ENCODE measurements around the gene NR6A1. TPM values are rescaled to one million over a fixed set of nuclear protein-coding genes. Genes with fewer than 3 reads are reported as not detected.

Gene NR6A1
- total RNA-seq, 2 experiments from 2014 or later, result 0.74 to 1.1 TPM

DNA sequence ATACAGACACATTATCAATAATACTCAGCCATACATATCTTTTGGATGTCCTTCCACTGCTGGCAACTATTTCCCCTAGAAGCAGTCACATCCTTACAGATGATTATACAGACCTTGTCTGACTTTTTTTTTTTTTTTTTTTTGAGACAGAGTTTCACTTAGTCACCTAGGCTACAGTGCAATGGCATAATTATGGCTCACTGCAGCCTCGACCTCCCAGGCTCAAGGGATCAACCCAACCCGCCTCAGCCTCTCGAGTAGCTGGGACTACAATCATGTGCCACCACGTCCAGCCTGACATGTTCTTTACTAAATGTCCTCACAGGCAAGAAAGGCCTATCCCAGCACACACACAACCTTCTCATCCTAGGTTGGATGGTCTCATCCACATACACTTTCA is 24.0 kb downstream of the NR6A1 start:
- DNase-seq (no peak), ATAC-seq (no peak)
- Mint-ChIP-seq H3K9me3 (no peaks in the 10 kb centered on the region), H3K27ac (no peak overlapping the region), H3K4me3 (no peak overlapping the region), H3K4me1 (ENCODE audit: low read depth) (peaks cover 10% of the 10 kb centered on the region), H3K36me3 (ENCODE audit: low read depth) (no peaks in the 10 kb centered on the region), H3K27me3 (peaks cover 16% of the 10 kb centered on the region)
- ChIA-PET POLR2A (no interaction called here), CTCF (no interaction called here)
- TF ChIP-seq, protein P1, sequence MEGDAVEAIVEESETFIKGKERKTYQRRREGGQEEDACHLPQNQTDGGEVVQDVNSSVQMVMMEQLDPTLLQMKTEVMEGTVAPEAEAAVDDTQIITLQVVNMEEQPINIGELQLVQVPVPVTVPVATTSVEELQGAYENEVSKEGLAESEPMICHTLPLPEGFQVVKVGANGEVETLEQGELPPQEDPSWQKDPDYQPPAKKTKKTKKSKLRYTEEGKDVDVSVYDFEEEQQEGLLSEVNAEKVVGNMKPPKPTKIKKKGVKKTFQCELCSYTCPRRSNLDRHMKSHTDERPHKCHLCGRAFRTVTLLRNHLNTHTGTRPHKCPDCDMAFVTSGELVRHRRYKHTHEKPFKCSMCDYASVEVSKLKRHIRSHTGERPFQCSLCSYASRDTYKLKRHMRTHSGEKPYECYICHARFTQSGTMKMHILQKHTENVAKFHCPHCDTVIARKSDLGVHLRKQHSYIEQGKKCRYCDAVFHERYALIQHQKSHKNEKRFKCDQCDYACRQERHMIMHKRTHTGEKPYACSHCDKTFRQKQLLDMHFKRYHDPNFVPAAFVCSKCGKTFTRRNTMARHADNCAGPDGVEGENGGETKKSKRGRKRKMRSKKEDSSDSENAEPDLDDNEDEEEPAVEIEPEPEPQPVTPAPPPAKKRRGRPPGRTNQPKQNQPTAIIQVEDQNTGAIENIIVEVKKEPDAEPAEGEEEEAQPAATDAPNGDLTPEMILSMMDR (IDR thresholded peaks at IDR 0.05), result no peak
- intact Hi-C loops (cut with micrococcal nuclease), result no loop called here

DNA sequence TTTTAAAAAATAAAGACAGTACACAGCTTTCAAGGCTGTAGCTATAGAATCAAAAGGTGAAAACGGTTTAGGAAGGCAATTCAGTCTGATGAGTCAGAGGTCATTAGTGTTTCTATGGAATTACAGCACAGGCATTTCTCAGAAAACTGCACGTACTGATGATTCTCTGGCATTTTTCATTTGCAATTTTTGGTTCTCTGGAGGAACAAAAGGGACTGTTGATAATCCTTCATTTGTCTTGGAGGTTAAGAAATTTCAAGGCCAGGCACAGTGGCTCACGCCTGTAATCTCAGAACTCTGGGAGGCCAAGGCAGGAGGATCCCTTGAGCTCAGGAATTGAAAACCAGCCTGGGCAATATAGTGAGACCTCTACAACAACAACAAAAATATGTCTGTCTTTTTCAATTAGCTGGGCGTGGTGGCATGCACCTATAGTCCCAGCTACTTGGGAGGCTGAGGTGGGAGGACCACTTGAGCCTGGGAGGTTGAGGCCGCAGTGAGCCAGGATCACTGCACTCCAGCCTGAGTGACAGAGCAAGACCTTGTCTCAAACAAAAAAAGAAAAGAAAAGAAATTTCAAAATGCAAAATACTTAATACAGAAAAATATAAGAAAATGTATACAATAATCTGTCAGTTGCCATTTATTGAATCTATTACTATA is 27.3 kb downstream of the NR6A1 start:
- DNase-seq (no peak), ATAC-seq (no peak)
- Mint-ChIP-seq H3K4me1 (ENCODE audit: low read depth) (peaks cover 10% of the 10 kb centered on the region), H3K9me3 (no peaks in the 10 kb centered on the region), H3K27ac (no peak overlapping the region), H3K4me3 (no peak overlapping the region), H3K36me3 (ENCODE audit: low read depth) (no peaks in the 10 kb centered on the region), H3K27me3 (peaks cover 10% of the 10 kb centered on the region)
- ChIA-PET CTCF (interaction anchor here (0.9 to 1.8 kb wide), 6 partner anchors 8 to 127 kb away, joined by 3 to 6 read pairs (median 4); no protein-coding TSS in a partner anchor), POLR2A (interaction anchor here (0.6 kb wide), 1 partner anchor 336 kb away, joined by 3 read pairs; no protein-coding TSS in a partner anchor)
- intact Hi-C loops (cut with micrococcal nuclease), result no loop called here
- TF ChIP-seq, protein P1 (IDR thresholded peaks at IDR 0.05), result no peak

DNA sequence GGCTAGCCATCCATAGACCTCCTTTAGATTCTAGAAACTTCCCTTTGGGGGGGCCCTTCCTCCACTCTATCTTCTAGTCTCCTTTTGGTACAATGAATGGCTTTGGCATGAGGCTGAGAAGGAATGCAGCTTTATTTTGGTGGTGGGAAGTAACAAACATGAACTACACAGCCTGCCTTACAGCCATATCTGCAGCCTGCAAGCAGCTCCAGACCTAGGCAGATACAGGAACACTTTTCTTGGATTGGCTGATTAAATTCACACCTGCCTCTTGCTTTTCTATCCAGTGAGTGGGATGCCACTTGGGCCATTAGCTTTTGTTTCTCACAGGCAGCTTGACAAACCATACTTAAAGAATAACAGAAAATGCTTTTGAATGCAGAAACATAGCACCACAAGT is 28.2 kb downstream of the NR6A1 start:
- DNase-seq, result no peak
- ChIA-PET CTCF (interaction anchor here (0.9 to 1.8 kb wide), 5 partner anchors 9 to 31 kb away, joined by 3 to 6 read pairs (median 4); no protein-coding TSS in a partner anchor), POLR2A (no interaction called here)
- no peaks in the 10 kb centered on the region for H3K9me3 Mint-ChIP-seq
- no peak overlapping the region for H3K4me3 Mint-ChIP-seq
- intact Hi-C loops (cut with micrococcal nuclease), result no loop called here
- peaks cover 10% of the 10 kb centered on the region for H3K4me1 Mint-ChIP-seq (ENCODE audit: low read depth)
- no peak for ATAC-seq
- TF ChIP-seq, protein P1 (IDR thresholded peaks at IDR 0.05), result no peak
- H3K27ac Mint-ChIP-seq, result no peak overlapping the region
- H3K36me3 Mint-ChIP-seq (ENCODE audit: low read depth), result no peaks in the 10 kb centered on the region
- peaks cover 10% of the 10 kb centered on the region for H3K27me3 Mint-ChIP-seq

DNA sequence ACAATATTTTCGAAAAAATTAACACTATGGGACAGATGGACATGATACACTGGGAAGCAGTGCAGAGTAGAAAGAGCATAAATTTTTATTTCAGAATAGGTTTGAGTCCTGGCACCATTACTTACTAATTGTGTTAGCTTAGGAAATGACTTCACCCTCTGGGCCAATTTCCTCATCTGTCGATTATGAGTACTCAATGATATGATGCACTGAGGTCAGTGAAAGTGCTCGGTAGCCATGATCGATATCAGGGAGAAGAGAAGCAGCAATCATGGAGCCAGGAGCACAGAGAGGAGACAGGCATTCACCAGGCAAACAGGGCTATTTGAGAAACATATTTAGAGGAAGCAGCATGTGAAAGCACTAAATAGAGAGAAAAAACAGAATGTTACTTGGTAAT is 29.4 kb downstream of the NR6A1 start:
- CTCF ChIA-PET, result no interaction called here
- DNase-seq, result no peak
- no peaks in the 10 kb centered on the region for H3K36me3 Mint-ChIP-seq (ENCODE audit: low read depth)

DNA sequence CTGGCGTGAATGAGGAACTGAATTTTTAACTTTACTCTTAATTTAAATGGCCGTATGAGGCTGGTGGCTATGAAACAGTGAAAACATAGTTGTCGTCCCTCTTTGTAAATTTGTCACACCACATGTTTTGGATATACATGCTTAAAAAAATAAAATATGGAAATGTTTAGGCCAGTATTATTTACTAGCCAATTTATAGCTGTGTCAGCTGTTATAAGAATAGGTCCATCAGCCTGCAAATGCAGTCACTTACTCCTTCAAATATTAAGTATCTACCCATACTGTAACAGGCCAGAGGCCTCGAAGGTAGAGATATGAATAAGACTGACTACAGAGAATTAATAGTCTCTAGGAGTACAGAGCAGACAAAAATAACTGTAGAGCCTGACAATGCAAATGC is 30.0 kb downstream of the NR6A1 start:
- ChIA-PET CTCF (no interaction called here), POLR2A (no interaction called here)
- Mint-ChIP-seq H3K4me1 (ENCODE audit: low read depth) (peaks cover 10% of the 10 kb centered on the region), H3K4me3 (no peak overlapping the region), H3K27me3 (peaks cover 9% of the 10 kb centered on the region), H3K36me3 (ENCODE audit: low read depth) (no peaks in the 10 kb centered on the region), H3K27ac (no peak overlapping the region), H3K9me3 (no peaks in the 10 kb centered on the region)
- no peak for DNase-seq
- intact Hi-C loops (cut with micrococcal nuclease), result no loop called here
- TF ChIP-seq, protein P1 (IDR thresholded peaks at IDR 0.05), result no peak
- ATAC-seq, result no peak

More for the DNA sequence above, 29.4 kb downstream of the NR6A1 start:
- peaks cover 10% of the 10 kb centered on the region for H3K4me1 Mint-ChIP-seq (ENCODE audit: low read depth)
- H3K27ac Mint-ChIP-seq, result no peak overlapping the region
- no peak overlapping the region for H3K4me3 Mint-ChIP-seq
- H3K27me3 Mint-ChIP-seq, result peaks cover 7% of the 10 kb centered on the region
- H3K9me3 Mint-ChIP-seq, result no peaks in the 10 kb centered on the region
- POLR2A ChIA-PET, result no interaction called here
- TF ChIP-seq, protein P1 (IDR thresholded peaks at IDR 0.05), result no peak
- no peak for ATAC-seq
- intact Hi-C loops (cut with micrococcal nuclease), result no loop called here
